ENCODE measurements around the gene KASH5. TPM values are rescaled to one million over a fixed set of nuclear protein-coding genes. Genes with fewer than 3 reads are reported as not detected.
A peak's percentile ranks its signal among the peaks of the same experiment; 100 is the strongest.

The KASH5 gene
- total and polyA plus RNA-seq, 2 of the 13 experiments (the other 11 are each of a cell fraction or from before 2014, with no cell fraction given): not detected

DNA sequence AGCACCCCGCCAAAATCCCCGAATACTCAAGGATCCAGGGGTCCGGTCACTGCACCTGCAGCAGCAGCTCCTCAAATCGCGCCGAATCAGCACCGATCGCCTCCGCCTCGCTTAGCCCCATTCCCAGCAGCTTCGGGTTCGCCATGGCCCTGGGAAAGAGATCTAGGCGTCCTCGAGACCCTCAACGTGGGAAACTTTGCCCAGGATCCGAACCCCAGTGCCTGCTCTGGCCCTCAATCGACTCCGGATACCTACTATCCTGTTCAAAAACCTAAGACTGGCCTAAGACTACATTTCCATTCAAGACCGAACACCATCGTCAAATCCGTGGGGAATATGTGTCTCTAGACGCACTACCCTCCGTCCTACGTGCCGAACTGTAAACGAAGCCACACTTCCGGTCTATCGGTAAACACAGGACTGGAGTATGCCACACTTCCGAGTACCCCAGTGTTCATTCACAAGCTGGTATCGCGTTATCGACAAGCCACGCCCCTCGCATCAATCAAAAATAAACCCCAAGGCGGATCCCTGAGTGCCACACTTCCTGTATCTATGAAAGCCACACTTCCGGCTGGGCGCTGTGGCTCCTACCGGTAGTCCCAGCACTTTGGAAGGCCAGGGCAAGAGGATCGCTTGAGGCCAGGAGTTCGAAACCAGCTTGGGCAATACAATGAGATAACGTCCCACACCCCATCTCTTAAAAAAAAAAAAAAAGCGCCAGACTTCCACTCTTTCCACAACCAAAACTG lies 63.6 kb downstream of the KASH5 start, which contains the start of gene PIH1D1 (continued):
- TF ChIP-seq, protein P1, sequence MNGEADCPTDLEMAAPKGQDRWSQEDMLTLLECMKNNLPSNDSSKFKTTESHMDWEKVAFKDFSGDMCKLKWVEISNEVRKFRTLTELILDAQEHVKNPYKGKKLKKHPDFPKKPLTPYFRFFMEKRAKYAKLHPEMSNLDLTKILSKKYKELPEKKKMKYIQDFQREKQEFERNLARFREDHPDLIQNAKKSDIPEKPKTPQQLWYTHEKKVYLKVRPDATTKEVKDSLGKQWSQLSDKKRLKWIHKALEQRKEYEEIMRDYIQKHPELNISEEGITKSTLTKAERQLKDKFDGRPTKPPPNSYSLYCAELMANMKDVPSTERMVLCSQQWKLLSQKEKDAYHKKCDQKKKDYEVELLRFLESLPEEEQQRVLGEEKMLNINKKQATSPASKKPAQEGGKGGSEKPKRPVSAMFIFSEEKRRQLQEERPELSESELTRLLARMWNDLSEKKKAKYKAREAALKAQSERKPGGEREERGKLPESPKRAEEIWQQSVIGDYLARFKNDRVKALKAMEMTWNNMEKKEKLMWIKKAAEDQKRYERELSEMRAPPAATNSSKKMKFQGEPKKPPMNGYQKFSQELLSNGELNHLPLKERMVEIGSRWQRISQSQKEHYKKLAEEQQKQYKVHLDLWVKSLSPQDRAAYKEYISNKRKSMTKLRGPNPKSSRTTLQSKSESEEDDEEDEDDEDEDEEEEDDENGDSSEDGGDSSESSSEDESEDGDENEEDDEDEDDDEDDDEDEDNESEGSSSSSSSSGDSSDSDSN (CRISPR knock-in tag; IDR thresholded peaks at IDR 0.05): peak; percentile 53; the same call in 1 of the 2 replicates
- TF ChIP-seq MNT (IDR thresholded peaks at IDR 0.05) (peak; percentile 68), ZKSCAN8 (CRISPR knock-in tag; IDR thresholded peaks at IDR 0.05; ENCODE audit: borderline replicate concordance) (no peak), ZMYM3 (CRISPR knock-in tag; IDR thresholded peaks at IDR 0.05) (peak; percentile 60; the same call in 1 of the 2 replicates), ZFP91 (CRISPR knock-in tag; IDR thresholded peaks at IDR 0.05; ENCODE audit: borderline replicate concordance) (peak; percentile 71; the same call in 1 of the 2 replicates), ZKSCAN1 (IDR thresholded peaks at IDR 0.05; ENCODE audit: low read length) (no peak), MED1 (CRISPR knock-in tag; IDR thresholded peaks at IDR 0.05) (no peak; the same call in 1 of the 2 replicates), HOXA5 (CRISPR knock-in tag; IDR thresholded peaks at IDR 0.05) (peak; percentile 53; the same call in 1 of the 2 replicates), ZFP41 (CRISPR knock-in tag; IDR thresholded peaks at IDR 0.05; ENCODE audit: borderline replicate concordance) (no peak), RAD21 (CRISPR knock-in tag; IDR thresholded peaks at IDR 0.05) (no peak), DMAP1 (CRISPR knock-in tag; IDR thresholded peaks at IDR 0.05) (peak; percentile 74; the same call in 1 of the 2 replicates), ZBTB33 (CRISPR knock-in tag; IDR thresholded peaks at IDR 0.05) (no peak)
- TF ChIP-seq, protein P2, sequence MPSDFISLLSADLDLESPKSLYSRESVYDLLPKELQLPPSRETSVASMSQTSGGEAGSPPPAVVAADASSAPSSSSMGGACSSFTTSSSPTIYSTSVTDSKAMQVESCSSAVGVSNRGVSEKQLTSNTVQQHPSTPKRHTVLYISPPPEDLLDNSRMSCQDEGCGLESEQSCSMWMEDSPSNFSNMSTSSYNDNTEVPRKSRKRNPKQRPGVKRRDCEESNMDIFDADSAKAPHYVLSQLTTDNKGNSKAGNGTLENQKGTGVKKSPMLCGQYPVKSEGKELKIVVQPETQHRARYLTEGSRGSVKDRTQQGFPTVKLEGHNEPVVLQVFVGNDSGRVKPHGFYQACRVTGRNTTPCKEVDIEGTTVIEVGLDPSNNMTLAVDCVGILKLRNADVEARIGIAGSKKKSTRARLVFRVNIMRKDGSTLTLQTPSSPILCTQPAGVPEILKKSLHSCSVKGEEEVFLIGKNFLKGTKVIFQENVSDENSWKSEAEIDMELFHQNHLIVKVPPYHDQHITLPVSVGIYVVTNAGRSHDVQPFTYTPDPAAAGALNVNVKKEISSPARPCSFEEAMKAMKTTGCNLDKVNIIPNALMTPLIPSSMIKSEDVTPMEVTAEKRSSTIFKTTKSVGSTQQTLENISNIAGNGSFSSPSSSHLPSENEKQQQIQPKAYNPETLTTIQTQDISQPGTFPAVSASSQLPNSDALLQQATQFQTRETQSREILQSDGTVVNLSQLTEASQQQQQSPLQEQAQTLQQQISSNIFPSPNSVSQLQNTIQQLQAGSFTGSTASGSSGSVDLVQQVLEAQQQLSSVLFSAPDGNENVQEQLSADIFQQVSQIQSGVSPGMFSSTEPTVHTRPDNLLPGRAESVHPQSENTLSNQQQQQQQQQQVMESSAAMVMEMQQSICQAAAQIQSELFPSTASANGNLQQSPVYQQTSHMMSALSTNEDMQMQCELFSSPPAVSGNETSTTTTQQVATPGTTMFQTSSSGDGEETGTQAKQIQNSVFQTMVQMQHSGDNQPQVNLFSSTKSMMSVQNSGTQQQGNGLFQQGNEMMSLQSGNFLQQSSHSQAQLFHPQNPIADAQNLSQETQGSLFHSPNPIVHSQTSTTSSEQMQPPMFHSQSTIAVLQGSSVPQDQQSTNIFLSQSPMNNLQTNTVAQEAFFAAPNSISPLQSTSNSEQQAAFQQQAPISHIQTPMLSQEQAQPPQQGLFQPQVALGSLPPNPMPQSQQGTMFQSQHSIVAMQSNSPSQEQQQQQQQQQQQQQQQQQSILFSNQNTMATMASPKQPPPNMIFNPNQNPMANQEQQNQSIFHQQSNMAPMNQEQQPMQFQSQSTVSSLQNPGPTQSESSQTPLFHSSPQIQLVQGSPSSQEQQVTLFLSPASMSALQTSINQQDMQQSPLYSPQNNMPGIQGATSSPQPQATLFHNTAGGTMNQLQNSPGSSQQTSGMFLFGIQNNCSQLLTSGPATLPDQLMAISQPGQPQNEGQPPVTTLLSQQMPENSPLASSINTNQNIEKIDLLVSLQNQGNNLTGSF (CRISPR knock-in tag; IDR thresholded peaks at IDR 0.05): no peak

All from HepG2 (cell line).